Liver (tissue), 9 donors: ENCODE measurements around the gene TRIM63. TPM values are rescaled to one million over a fixed set of nuclear protein-coding genes. Genes with fewer than 3 reads are reported as not detected.

Experiments used
- DNase-seq: peaks from one replicate; pipeline ENCODE4 v3.0.0-alpha.2; 2017; ENCODE audit warnings: low spot score
- H3K27ac ChIP-seq, 2 donors: one replicate each; pipeline ENCODE4 v1.7.0; 2013; ENCODE audit warnings: inconsistent platforms in 2 of 2, low read length in 2 of 2, control low read depth in 1 of 2, low read depth in 1 of 2, mild to moderate bottlenecking in 1 of 2
- H3K27me3 ChIP-seq, 4 donors: one replicate each; pipeline versions ENCODE4 v1.6.1 to v1.7.0; 2013; ENCODE audit warnings: low read length in 3 of 4, inconsistent platforms in 1 of 4, mild to moderate bottlenecking in 1 of 4, moderate library complexity in 1 of 4; ENCODE audit not compliant: control insufficient read depth in 4 of 4, insufficient read depth in 4 of 4
- H3K36me3 ChIP-seq, 4 donors: one replicate each; pipeline versions ENCODE4 v1.6.1 to v1.7.0; 2013; ENCODE audit warnings: low read length in 3 of 4, mild to moderate bottlenecking in 3 of 4, low read depth in 1 of 4, moderate library complexity in 1 of 4; ENCODE audit not compliant: control insufficient read depth in 4 of 4, insufficient read depth in 3 of 4
- H3K4me1 ChIP-seq, 4 donors: one replicate each; pipeline versions ENCODE4 v1.6.1 to v1.7.0; 2013; ENCODE audit warnings: low read length in 3 of 4, mild to moderate bottlenecking in 3 of 4, moderate library complexity in 1 of 4; ENCODE audit not compliant: control insufficient read depth in 4 of 4, insufficient read depth in 4 of 4
- H3K4me3 ChIP-seq, 3 donors: one replicate each; pipeline versions ENCODE4 v1.6.1 to v1.7.0; 2013; ENCODE audit warnings: low read length in 3 of 3, control low read depth in 1 of 3, low read depth in 1 of 3, mild to moderate bottlenecking in 1 of 3
- H3K9ac ChIP-seq, 2 donors: one replicate each; pipeline ENCODE4 v1.7.0; 2013; ENCODE audit warnings: low read length in 2 of 2, mild to moderate bottlenecking in 2 of 2, moderate library complexity in 2 of 2, control low read depth in 1 of 2, low read depth in 1 of 2
- H3K9me3 ChIP-seq, 4 donors: one replicate each; pipeline versions ENCODE4 v1.6.1 to v1.7.0; 2013; ENCODE audit warnings: low read length in 3 of 4; ENCODE audit not compliant: control insufficient read depth in 4 of 4
- FOXA1 ChIP-seq: IDR thresholded peaks from 2 replicates; pipeline ENCODE4 v1.6.1; 2016; ENCODE audit warnings: antibody characterized with exemption
- FOXA2 ChIP-seq: IDR thresholded peaks from 2 replicates; pipeline ENCODE4 v1.6.1; 2016; ENCODE audit warnings: antibody characterized with exemption
- GABPA ChIP-seq, 2 donors: IDR thresholded peaks in 1 of 2; conservative IDR thresholded peaks in 1 of 2; 2 replicates each; pipeline ENCODE4 v1.6.1; 2016; ENCODE audit warnings: antibody characterized with exemption in 2 of 2, mild to moderate bottlenecking in 1 of 2, moderate library complexity in 1 of 2
- HNF4A ChIP-seq, 2 donors: conservative IDR thresholded peaks; 2 replicates each; pipeline ENCODE4 v1.6.1; 2016; ENCODE audit warnings: antibody characterized with exemption in 2 of 2, mild to moderate bottlenecking in 2 of 2
- JUND ChIP-seq, 2 donors: IDR thresholded peaks; 2 replicates each; pipeline ENCODE4 v1.6.1; 2016; ENCODE audit warnings: antibody characterized with exemption in 2 of 2
- NR2F2 ChIP-seq: IDR thresholded peaks from 2 replicates; pipeline ENCODE4 v1.6.1; 2016; ENCODE audit warnings: antibody characterized with exemption
- RXRA ChIP-seq, 2 donors: IDR thresholded peaks; 2 replicates each; pipeline ENCODE4 v1.6.1; 2017 to 2018; ENCODE audit warnings: antibody characterized with exemption in 2 of 2, mild to moderate bottlenecking in 1 of 2
- SP1 ChIP-seq: IDR thresholded peaks from 2 replicates; pipeline ENCODE4 v1.6.1; 2018; ENCODE audit warnings: antibody characterized with exemption, mild to moderate bottlenecking
- TAF1 ChIP-seq: conservative IDR thresholded peaks from 2 replicates; pipeline ENCODE4 v1.6.1; 2016; ENCODE audit warnings: antibody characterized with exemption, mild to moderate bottlenecking
- YY1 ChIP-seq: IDR thresholded peaks from 2 replicates; pipeline ENCODE4 v1.6.1; 2016; ENCODE audit warnings: antibody characterized with exemption, mild to moderate bottlenecking
- WGBS: extraction: QIAGEN DNeasy Blood & Tissue Kit; methylation state at CpG from one replicate; pipeline ENCODE4 v1.1.7; 2013; 5-methylcytosine and 5-hydroxymethylcytosine counted together
- polyA plus RNA-seq, 2 donors: library from polyadenylated mRNA; stranded (reverse) in 1 of 2; unstranded in 1 of 2; fragments of 200-250 nt in 1 of 2; fragments of >200 nt in 1 of 2; fragmentation: Nextera tagmentation in 1 of 2; extraction: Ambion mirVana in 1 of 2; gene quantifications; one replicate each; pipeline versions ENCODE4 v1.2.1 to v1.2.3, GENCODE V29; 2013 to 2015
- total RNA-seq, 2 donors: library from RNA; depleted of rRNA; stranded (reverse); fragments of >200 nt; gene quantifications; one replicate each; pipeline ENCODE4 v1.2.3, GENCODE V29; 2014
- TF ChIP-seq, protein P1 (sequence below): IDR thresholded peaks from 2 replicates; pipeline ENCODE4 v1.6.1; 2016; ENCODE audit warnings: antibody characterized with exemption
- TF ChIP-seq, protein P2 (sequence below): IDR thresholded peaks from 2 replicates; pipeline ENCODE4 v1.6.1; 2016; ENCODE audit warnings: antibody characterized with exemption
- TF ChIP-seq, protein P3 (sequence below): IDR thresholded peaks from 2 replicates; pipeline ENCODE4 v1.6.1; 2016; ENCODE audit warnings: antibody characterized with exemption, mild to moderate bottlenecking
- TF ChIP-seq, protein P4 (sequence below): fragments of 150-350 bp; IDR thresholded peaks from 2 replicates; pipeline ENCODE4 v1.5.1; 2017; ENCODE audit warnings: improper control_type of control experiment, low read depth, low read length; ENCODE audit not compliant: missing input control
- donor health status: healthy.
- donor health status: healthy.
- donor health status: healthy.
- donor health status: healthy.
- donor health status: healthy.

The TRIM63 gene
- total and polyA plus RNA-seq, 4 donors = 0.03 TPM; not detected in 3

DNA sequence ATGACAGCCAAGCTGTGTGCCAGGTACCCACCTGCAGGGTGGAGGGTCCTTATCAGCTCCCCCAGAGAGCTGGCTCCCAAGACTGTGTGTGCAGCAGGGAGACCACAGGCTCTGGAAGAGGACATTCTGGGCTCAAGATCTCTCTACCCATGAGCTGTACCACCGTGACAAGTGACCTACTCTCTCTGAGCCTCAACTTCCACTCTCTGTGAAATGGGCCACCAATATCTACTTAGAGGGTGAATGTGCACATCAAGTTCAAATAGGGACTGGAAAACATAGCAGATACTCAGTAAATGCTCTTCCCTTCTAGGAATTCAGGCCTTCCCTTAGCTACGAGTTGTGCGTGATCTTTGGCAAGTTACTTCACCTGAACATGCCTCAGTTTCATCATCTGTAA lies 23.0 kb downstream of the TRIM63 start:
- Histone ChIP-seq H3K9ac (no peak overlapping the region), H3K9me3 (no peaks in the 10 kb centered on the region), H3K27ac (no peak overlapping the region), H3K27me3 (peaks cover 0 to 17% (median 8%) of the 10 kb centered on the region in 4 donors), H3K4me3 (no peak overlapping the region), H3K4me1 (peaks cover 7 to 14% (median 9%) of the 10 kb centered on the region in 4 donors), H3K36me3 (no peaks in the 10 kb centered on the region)
- TF ChIP-seq, protein P1, sequence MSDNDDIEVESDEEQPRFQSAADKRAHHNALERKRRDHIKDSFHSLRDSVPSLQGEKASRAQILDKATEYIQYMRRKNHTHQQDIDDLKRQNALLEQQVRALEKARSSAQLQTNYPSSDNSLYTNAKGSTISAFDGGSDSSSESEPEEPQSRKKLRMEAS = no peak
- TF ChIP-seq YY1 (no peak), GABPA (IDR thresholded peaks at IDR 0.05 in 1 of 2, conservative IDR thresholded peaks at IDR 0.05 in 1 of 2) (no peak), SP1 (no peak), FOXA2 (no peak), NR2F2 (no peak), FOXA1 (no peak), HNF4A (conservative IDR thresholded peaks at IDR 0.05) (no peak), JUND (IDR thresholded peaks at IDR 0.05) (no peak), TAF1 (no peak)
- TF ChIP-seq, protein P2, sequence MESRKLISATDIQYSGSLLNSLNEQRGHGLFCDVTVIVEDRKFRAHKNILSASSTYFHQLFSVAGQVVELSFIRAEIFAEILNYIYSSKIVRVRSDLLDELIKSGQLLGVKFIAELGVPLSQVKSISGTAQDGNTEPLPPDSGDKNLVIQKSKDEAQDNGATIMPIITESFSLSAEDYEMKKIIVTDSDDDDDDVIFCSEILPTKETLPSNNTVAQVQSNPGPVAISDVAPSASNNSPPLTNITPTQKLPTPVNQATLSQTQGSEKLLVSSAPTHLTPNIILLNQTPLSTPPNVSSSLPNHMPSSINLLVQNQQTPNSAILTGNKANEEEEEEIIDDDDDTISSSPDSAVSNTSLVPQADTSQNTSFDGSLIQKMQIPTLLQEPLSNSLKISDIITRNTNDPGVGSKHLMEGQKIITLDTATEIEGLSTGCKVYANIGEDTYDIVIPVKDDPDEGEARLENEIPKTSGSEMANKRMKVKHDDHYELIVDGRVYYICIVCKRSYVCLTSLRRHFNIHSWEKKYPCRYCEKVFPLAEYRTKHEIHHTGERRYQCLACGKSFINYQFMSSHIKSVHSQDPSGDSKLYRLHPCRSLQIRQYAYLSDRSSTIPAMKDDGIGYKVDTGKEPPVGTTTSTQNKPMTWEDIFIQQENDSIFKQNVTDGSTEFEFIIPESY = no peak
- TF ChIP-seq, protein P3, sequence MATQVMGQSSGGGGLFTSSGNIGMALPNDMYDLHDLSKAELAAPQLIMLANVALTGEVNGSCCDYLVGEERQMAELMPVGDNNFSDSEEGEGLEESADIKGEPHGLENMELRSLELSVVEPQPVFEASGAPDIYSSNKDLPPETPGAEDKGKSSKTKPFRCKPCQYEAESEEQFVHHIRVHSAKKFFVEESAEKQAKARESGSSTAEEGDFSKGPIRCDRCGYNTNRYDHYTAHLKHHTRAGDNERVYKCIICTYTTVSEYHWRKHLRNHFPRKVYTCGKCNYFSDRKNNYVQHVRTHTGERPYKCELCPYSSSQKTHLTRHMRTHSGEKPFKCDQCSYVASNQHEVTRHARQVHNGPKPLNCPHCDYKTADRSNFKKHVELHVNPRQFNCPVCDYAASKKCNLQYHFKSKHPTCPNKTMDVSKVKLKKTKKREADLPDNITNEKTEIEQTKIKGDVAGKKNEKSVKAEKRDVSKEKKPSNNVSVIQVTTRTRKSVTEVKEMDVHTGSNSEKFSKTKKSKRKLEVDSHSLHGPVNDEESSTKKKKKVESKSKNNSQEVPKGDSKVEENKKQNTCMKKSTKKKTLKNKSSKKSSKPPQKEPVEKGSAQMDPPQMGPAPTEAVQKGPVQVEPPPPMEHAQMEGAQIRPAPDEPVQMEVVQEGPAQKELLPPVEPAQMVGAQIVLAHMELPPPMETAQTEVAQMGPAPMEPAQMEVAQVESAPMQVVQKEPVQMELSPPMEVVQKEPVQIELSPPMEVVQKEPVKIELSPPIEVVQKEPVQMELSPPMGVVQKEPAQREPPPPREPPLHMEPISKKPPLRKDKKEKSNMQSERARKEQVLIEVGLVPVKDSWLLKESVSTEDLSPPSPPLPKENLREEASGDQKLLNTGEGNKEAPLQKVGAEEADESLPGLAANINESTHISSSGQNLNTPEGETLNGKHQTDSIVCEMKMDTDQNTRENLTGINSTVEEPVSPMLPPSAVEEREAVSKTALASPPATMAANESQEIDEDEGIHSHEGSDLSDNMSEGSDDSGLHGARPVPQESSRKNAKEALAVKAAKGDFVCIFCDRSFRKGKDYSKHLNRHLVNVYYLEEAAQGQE = no peak
- TF ChIP-seq, protein P4, sequence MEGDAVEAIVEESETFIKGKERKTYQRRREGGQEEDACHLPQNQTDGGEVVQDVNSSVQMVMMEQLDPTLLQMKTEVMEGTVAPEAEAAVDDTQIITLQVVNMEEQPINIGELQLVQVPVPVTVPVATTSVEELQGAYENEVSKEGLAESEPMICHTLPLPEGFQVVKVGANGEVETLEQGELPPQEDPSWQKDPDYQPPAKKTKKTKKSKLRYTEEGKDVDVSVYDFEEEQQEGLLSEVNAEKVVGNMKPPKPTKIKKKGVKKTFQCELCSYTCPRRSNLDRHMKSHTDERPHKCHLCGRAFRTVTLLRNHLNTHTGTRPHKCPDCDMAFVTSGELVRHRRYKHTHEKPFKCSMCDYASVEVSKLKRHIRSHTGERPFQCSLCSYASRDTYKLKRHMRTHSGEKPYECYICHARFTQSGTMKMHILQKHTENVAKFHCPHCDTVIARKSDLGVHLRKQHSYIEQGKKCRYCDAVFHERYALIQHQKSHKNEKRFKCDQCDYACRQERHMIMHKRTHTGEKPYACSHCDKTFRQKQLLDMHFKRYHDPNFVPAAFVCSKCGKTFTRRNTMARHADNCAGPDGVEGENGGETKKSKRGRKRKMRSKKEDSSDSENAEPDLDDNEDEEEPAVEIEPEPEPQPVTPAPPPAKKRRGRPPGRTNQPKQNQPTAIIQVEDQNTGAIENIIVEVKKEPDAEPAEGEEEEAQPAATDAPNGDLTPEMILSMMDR = no peak
- DNase-seq = no peak
- 92% methylated on average over 3 of the region's 3 CpGs for WGBS

GRCh38 chr1:26043765-26044164 lies 23.7 kb downstream of the TRIM63 start:
- TF ChIP-seq RXRA (IDR thresholded peaks at IDR 0.05) = no peak
- TF ChIP-seq, protein P1 = no peak
- Histone ChIP-seq H3K4me3 (no peak overlapping the region), H3K9ac (no peak overlapping the region), H3K27ac (no peak overlapping the region), H3K4me1 (peaks cover 7 to 14% (median 9%) of the 10 kb centered on the region in 4 donors), H3K27me3 (peaks cover 0 to 17% (median 8%) of the 10 kb centered on the region in 4 donors), H3K9me3 (no peaks in the 10 kb centered on the region), H3K36me3 (no peaks in the 10 kb centered on the region)
- DNase-seq = no peak
- WGBS = 85% methylated on average over 2 of the region's 2 CpGs
